ENCODE data around the gene HACD1. TPM values are rescaled to one million over a fixed set of nuclear protein-coding genes. Genes with fewer than 3 reads are reported as not detected.

Gene HACD1
- total RNA-seq, 2 donors from 2014 or later = 3.4 to 16.6 TPM

DNA sequence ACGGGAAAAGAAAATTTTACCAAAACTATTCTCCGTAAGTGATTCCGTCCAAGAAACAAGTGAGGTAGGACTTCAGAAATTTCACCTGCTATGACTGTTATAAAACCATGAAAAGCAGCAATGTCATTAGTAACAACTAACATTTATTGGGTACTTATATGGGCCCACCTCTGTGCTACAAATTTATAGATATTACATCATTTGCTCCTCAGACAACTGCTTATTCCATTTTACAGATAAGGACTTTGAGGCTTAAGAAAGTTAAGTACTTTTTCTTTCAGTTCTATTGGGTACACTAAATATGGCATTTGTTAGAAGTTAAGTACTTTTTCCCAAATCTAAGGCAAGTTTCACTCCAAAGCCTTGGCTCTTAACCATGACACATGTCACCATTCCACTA lies 36.3 kb downstream of the HACD1 start:
- no peak overlapping the region for H3K27ac ChIP-seq
- no peak for TF ChIP-seq CTCF (IDR thresholded peaks at IDR 0.05)
- H3K36me3 ChIP-seq = no peaks in the 10 kb centered on the region
- no peaks in the 10 kb centered on the region for H3K9me3 ChIP-seq
- H3K4me3 ChIP-seq = no peak overlapping the region
- no peaks in the 10 kb centered on the region for H3K4me1 ChIP-seq
- intact Hi-C loops (cut with DNase I) = no loop called here
- DNase-seq = no peak
- H3K9ac ChIP-seq (ENCODE audit: low read depth in 2 of 2, low read length in 2 of 2) = no peak overlapping the region
- H3K27me3 ChIP-seq = no peaks in the 10 kb centered on the region

- H3K4me3 ChIP-seq = no peak overlapping the region
- H3K9ac ChIP-seq (ENCODE audit: low read depth in 2 of 2, low read length in 2 of 2) = no peak overlapping the region
- H3K9me3 ChIP-seq = no peaks in the 10 kb centered on the region
- DNase-seq = no peak
- intact Hi-C loops (cut with DNase I) = no loop called here
- no peak overlapping the region for H3K27ac ChIP-seq
- no peaks in the 10 kb centered on the region for H3K4me1 ChIP-seq
- H3K27me3 ChIP-seq = no peaks in the 10 kb centered on the region
- no peak for TF ChIP-seq CTCF (IDR thresholded peaks at IDR 0.05)
- no peaks in the 10 kb centered on the region for H3K36me3 ChIP-seq
These were observed 38.6 kb downstream of the HACD1 start for GRCh38 chr10:17578603-17579002.

DNA sequence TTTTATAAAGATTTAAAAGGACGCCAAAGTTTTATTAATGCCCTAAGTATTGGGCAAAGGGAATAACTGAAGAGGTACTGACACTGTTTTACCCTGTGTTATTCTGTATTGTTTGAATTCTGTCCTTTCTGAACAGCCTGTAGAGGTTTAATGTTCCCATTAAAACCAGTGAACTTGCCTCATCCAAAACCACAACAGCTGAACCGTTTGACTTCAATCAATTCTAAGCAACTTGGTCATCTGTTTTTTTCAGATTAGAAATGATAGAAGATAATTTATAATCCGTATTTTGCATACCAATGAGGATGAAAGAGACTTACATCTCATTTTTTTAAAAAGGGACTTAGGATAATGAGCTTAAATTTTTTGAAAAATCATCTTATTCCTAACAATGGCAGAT lies 40.4 kb downstream of the HACD1 start:
- Histone ChIP-seq H3K4me1 (no peaks in the 10 kb centered on the region), H3K27ac (no peak overlapping the region), H3K9me3 (no peaks in the 10 kb centered on the region), H3K4me3 (no peak overlapping the region), H3K36me3 (no peaks in the 10 kb centered on the region), H3K27me3 (no peaks in the 10 kb centered on the region), H3K9ac (ENCODE audit: low read depth in 2 of 2, low read length in 2 of 2) (no peak overlapping the region)
- no peak for DNase-seq
- no peak for TF ChIP-seq CTCF (IDR thresholded peaks at IDR 0.05)
- intact Hi-C loops (cut with DNase I) = no loop called here

- intact Hi-C loops (cut with DNase I) = no loop called here
- H3K36me3 ChIP-seq = no peaks in the 10 kb centered on the region
- no peaks in the 10 kb centered on the region for H3K9me3 ChIP-seq
These were observed 52.3 kb downstream of the HACD1 start for GRCh38 chr10:17564911-17565310.

DNA sequence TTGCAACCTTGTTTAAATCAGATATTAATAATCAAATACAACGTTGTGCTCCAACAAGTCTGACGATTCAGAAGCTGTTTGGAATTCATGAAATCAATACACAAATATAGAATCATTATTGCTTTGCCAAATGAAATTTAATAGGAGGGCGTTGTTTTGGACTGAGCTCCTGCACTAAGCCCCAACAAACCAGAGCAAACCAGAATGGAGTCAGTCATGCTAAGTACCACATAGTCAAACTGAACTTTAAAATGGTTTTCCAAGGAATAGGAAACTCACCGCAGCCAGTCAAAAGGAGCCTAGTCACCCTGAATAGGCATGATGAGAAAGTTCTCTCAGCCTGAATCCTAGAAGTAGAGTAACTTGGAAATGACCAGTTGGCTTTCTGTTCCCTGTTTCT lies 53.7 kb downstream of the HACD1 start:
- TF ChIP-seq CTCF (IDR thresholded peaks at IDR 0.05) = no peak
- intact Hi-C loops (cut with DNase I) = no loop called here
- no peak for DNase-seq

More at GRCh38 chr10:17564911-17565310, 52.3 kb downstream of the HACD1 start:
- no peak for TF ChIP-seq CTCF (IDR thresholded peaks at IDR 0.05)
- no peak overlapping the region for H3K27ac ChIP-seq
- H3K9ac ChIP-seq (ENCODE audit: low read depth in 2 of 2, low read length in 2 of 2) = no peak overlapping the region
- H3K4me1 ChIP-seq = no peaks in the 10 kb centered on the region
- no peak overlapping the region for H3K4me3 ChIP-seq
- H3K27me3 ChIP-seq = no peaks in the 10 kb centered on the region
- DNase-seq = no peak

DNA sequence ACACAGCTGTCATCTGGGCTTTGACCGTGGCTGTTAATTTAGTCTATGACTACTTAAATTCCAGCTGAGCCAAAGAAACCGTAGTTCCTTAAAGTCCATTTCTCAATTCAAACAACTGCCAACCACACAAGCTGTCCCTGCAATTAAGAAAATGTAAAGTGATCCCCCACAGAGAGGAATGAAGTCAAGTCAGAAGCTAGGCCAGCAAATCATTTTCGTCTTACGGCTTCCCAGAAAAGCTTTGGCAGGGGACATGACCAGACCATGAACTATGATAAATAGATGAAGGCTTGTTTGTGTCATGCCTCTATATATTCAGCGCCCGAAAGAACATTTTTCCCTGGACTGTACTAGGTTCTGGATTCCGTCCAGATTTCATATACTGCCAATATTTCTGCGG lies 54.6 kb downstream of the HACD1 start:
- Histone ChIP-seq H3K4me3 (no peak overlapping the region), H3K9ac (ENCODE audit: low read depth in 2 of 2, low read length in 2 of 2) (no peak overlapping the region), H3K9me3 (no peaks in the 10 kb centered on the region), H3K27me3 (no peaks in the 10 kb centered on the region), H3K27ac (no peak overlapping the region), H3K4me1 (no peaks in the 10 kb centered on the region), H3K36me3 (no peaks in the 10 kb centered on the region)
- DNase-seq = no peak
- TF ChIP-seq CTCF (IDR thresholded peaks at IDR 0.05) = no peak
- intact Hi-C loops (cut with DNase I) = no loop called here

More for the DNA sequence above, 53.7 kb downstream of the HACD1 start:
- no peaks in the 10 kb centered on the region for H3K4me1 ChIP-seq
- no peak overlapping the region for H3K4me3 ChIP-seq
- H3K9ac ChIP-seq (ENCODE audit: low read depth in 2 of 2, low read length in 2 of 2) = no peak overlapping the region
- no peaks in the 10 kb centered on the region for H3K9me3 ChIP-seq
- no peak overlapping the region for H3K27ac ChIP-seq
- no peaks in the 10 kb centered on the region for H3K36me3 ChIP-seq
- H3K27me3 ChIP-seq = no peaks in the 10 kb centered on the region
